Activated gamma-delta T cell (primary cell): ENCODE measurements around the gene RNF114.
"Not testable (repeated sequence)": the region's sequence is repeated elsewhere in the genome, so short reads cannot be mapped to it uniquely, and the experiment has no call there.

Experiments
- DNase-seq: peaks from one replicate; lab custom pipeline; 2025; lab: John Stamatoyannopoulos, UW

The RNF114 gene

DNA sequence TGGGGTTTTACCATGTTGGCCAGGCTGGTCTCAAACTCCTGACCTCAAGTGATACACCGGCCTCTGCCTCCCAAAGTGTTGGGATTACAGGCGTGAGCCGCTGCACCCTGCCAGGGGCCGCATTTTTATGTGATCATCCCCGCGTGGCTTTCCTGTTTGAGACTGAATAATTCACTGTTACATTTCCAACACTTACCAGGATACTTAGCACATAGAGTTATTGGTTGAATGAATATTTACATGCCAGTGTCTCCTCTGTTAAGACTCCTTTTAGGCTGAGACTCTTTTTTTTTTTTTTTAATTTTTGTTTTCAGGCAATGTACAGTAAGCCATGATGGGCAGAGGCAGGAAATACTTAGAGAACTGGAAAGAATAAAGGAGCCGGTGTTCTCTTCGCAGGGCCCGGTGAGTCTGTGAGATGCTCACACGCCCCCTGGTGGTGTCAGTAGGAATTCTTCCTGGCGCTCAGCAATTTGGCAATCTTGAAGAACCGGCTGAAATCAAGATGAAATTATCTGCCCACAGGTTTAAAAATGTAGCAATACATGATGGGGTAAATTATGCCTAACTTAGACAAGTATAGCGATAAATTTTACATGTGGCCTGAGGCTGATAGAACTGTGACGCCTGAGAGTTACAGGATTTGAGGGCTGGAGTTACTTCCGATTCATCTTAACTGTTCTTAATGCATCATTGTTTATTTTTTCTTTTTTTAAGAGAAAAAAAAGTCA lies 7.6 kb upstream of the RNF114 start:
- DNase-seq = no peak

DNA sequence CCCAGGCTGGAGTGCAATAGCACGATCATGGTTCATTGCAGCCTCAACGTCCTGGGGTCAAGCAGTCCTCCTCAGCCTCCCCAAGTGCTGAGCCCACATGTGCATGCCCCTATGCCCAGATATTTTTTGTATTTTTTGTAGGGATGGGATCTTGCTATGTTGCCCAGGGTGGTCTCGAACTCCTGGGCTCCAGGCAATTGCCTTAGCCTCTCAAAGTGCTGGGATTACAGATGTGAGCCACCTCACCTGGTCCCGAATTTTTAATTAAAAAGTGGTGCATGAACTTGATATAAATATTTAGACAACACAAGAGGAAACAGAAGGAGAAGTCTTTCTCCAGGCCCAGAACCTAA lies 7.1 kb upstream of the RNF114 start:
- DNase-seq = no peak

DNA sequence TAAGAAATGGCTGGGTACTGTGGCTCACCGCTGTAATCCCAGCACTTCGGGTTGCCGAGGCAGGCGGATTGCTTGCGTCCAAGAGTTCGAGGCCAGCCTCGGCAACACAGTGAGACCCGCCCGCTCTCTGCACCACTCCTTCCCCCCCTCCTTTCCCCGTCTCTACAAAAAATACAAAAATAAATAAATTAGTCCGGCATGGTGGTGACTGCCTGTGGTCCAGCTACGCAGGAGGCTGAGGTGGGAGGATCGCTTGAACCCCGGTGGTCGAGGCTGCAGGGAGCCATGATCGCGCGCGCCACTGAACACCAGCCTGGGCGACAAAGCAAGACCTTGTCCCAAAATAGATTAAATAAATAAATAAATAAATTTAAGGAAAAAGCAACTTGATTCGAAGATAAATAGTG lies 448 bp upstream of the RNF114 start:
- DNase-seq = no peak

DNA sequence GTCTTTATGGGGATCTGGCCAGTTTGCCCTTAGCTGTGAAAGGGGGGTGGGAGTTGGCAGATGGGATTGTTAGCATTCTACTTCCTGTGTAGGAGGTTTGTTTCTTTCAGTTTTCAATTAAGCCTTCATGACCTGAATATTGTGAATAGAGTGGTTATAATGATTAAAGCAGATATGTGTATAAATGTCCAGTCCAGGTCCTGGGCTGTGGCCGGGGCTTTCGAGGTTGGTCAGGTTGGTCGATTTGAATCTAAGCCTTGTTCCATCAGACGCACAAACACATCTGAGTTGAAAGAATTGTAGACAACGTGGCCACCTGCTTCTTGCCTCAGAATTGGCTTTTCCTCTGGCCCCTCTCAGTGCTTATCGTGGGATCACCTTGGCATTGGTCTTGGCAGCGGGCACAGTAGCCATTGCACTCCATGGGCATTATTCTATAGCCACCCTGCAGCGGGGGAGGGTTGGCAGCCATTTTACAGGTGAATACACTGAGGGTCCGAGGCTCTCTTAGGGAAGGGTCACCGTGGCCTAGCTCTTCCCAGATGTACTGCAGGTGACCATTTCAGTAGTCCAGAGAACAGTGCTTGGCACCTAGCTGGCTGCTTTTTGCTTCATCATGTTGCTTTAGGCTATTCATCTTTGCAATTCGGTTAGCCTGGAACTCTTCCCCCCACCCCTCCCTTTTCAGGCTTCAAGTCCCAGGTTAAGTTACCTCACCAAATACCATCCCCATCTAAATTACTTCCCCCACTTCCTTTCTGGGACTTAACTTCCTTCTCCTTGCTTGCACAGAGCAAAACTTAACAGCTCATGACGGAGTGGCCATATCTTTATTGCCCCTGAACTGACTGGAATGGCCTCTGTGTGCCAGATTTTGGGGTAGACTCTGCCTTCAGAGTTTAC lies 1.1 kb downstream of the RNF114 start:
- DNase-seq = no peak

DNA sequence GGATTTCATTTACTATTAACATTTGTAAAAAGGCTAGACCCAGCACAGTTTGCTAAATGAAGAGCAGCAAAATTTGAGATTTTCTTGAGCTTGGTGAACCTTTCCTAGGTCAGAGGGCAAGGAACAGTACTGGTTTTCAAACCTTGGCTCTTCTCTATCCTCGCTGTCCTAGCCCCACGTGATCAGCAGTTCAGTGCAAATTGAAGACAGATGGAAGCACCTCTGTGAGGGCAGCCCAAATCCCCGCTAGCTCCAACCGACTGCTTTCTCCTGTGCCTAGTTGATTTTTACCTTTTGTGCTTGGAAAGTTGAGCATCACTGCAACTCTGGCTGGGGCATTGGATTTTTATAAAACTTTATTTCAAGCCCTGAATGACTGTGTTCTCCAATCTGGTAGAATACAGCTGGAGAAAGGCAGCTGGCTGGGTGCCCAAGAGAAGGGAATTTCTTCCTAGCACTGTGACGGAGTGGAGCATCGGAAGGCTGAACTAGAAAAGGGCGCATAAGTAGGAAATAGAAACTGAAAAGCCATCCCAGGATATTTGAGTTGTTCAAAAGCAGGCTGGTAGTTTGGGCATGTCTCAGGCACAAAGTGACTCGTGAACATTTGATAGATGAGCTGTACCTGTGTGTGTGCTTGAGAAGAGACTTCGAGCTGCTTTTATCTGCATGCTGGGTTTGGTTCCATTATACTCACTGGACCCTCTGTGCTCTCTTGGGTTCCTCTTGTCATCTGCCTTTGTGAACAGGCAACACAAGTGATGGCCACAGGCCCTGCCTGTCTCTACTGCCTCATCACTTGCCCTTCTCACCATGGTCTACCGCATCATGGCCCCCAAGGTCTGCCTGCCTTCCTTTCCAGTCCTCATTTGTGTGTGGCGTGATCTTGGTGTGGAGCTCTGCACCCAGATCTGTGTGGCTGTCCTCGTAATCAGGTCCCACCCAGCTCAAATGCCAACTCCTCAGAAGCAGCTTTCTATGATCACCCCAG lies 2.3 kb downstream of the RNF114 start:
- DNase-seq = no peak

DNA sequence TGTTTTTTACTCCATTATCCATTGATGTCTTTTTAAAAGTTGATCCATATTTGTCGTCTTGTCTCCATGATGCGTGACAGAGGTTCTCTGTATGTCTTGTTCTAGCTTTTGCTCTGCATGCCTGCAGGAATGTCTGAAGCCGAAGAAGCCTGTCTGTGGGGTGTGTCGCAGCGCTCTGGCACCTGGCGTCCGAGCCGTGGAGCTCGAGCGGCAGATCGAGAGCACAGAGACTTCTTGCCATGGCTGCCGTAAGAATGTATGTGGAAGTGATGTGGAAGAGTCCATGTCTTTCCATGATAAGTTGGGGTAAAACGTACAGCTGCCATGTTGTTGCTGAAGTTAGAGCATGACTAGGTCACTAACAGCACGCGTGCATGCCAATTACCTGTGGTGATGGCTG lies 5.3 kb downstream of the RNF114 start:
- DNase-seq = no peak

DNA sequence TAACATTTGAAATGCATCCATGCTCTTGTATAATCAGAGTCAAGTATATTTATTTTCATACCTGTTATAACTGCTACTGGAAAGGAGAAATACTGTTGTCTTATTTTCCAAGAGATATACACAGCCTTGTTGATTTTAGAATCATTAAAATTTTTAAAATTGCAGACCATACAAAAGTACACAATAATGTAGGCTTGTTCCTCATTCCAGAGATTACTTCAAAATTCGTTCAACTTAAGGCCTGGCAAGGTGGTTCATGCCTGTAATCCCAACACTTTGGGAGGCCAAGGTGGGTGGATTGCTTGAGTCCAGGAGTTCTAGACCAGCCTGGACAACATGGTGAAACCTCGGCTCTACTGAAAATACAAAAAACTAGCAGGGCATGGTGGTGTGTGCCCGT lies 6.1 kb downstream of the RNF114 start:
- DNase-seq = no peak

DNA sequence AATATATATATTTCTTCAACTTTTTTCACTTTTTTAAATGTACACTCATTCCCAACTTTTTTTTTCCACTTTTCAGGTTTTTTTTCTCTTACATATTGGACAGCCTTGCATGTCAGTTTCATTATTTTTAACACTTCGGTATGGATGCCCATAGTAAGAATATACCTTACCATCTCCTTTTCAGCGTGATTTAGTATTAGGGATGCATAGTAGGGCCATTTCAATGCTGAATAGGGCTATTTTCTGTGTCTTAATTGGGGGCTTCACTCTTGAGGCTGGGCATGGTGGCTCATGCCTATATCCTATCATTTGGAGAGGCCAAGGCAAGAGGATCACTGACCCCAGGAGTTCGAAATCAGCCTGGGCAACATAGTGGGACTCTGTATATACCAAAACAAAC lies 6.7 kb downstream of the RNF114 start:
- no peak for DNase-seq

DNA sequence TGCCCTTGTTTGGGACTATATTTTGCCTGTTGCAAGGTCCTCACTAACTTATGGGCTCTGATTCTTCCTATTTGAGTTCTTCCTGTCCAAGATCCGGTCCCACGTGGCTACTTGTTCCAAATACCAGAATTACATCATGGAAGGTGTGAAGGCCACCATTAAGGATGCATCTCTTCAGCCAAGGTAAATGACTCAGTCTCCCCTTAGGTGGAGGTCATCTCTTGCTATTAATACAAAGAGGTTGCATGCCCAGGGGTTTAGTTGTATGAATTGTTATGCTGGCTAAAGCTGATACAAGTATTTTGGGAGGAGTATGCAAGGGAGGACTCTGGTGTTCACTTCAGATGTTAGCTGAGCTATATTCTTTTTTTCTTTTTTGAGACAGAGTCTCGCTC lies 9.1 kb downstream of the RNF114 start:
- no peak for DNase-seq

DNA sequence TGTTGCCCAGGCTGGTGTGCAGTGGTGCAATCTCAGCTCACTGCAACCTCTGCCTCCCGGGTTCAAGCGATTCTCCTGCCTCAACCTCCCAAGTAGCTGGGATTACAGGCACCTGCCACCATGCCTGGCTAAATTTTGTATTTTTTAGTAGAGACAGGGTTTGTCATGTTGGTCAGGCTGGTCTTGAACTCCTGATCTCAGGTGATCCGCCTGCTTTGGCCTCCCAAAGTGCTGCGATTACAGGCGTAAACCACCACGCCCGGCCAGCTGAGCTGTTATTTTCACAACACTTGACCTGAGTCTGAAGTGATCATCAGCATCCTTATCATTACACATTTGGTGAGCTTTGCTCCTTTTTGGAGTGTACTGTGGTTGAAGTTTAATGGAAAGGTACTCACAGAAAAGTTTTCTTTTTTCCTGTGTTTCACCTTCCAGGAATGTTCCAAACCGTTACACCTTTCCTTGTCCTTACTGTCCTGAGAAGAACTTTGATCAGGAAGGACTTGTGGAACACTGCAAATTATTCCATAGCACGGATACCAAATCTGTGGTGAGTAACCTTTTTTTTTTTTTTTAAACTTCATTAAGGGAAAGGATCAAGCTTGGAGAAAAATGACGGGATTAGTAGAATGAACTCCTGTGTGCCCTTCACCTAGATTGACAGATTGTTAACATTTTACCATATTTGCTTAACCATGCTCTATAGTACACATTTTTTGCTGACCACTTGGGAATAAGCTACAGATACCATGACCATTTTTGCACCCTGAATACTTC lies 9.7 kb downstream of the RNF114 start:
- DNase-seq = no peak

DNA sequence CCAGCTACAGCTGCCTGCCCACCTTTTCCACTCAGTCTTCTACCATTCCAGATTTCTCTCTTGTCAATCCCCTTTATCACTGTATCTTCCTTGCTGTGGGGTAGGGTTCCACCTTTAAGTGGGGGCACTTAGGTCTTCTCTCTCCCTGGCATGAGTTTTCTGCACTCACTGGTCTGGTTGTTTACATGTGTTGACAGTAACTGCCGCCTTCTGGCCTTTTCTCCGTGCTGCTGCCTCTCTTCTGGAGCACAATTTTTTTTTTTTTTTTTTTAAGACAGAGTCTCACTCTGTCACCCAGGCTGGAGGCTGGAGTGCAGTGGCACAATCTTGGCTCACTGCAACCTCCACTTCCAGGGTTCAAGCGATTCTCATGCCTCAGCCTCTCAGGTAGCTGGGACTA lies 12.0 kb downstream of the RNF114 start:
- DNase-seq = no peak

DNA sequence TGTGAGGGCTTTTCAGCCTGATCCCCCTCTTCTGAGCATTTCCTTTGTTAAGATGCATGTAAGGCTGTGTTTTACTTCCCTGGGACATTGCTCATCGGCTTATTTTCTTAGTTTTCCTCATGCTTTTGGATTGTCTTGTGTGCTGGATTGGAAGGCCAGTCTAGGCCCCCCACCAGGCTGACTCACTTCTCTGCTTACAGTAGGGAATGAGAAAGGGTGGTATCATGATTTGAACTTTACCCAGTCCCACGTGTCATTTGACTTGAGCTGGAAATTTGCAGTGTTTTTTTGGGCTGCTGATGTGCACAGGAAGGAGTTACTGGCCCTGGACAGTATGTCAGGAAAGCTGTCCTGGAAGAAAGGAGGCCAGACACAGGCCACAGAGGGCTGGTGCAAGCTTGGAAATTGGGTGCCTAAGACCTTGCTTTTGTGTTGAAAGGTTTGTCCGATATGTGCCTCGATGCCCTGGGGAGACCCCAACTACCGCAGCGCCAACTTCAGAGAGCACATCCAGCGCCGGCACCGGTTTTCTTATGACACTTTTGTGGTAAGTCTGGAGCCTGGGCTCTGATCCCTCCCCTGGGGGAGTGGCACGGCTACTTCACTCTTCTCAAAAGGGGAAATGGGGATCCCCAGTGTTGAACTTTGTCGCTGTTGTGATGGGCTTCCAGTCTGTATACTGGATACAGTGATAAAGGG lies 12.8 kb downstream of the RNF114 start:
- DNase-seq = no peak

DNA sequence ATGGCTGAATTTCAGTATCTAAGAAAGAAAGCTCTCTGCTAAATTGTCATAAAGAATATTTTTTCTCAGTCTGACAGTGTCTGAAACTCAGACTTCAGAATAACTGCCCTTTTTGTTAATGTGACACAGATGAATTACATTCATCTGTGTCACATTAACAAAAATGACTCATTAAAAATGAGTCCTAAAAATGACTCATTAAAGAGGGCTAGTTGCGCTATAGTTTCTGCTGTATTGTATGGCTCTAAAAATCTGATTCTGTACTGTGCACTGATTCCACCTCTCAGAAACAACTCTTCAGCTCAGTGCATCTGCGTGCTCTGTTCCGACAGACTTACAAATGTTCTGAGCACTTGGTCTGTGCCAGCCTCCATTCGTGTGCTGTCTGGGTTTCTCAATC lies 15.0 kb downstream of the RNF114 start:
- no peak for DNase-seq

DNA sequence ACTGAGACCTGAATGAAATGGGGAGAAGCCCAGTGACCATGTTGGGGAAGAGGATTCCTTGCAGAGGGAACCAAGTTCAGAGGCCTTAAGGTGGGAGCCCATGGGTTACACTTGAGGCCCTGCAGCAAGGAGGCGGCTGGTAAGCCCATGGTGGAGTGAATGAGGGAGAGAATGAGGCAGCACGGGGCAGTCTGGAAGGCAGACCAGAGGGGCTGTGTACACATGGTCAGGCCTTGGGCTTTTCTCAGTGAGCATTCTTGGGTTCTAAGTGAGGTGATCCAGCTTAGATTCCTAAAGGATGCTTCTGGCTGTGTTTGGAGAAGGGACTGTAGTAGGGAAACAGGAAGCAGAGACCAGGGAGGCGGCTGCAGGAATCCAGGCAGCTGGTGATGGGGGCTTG lies 19.0 kb downstream of the RNF114 start:
- DNase-seq = no peak

DNA sequence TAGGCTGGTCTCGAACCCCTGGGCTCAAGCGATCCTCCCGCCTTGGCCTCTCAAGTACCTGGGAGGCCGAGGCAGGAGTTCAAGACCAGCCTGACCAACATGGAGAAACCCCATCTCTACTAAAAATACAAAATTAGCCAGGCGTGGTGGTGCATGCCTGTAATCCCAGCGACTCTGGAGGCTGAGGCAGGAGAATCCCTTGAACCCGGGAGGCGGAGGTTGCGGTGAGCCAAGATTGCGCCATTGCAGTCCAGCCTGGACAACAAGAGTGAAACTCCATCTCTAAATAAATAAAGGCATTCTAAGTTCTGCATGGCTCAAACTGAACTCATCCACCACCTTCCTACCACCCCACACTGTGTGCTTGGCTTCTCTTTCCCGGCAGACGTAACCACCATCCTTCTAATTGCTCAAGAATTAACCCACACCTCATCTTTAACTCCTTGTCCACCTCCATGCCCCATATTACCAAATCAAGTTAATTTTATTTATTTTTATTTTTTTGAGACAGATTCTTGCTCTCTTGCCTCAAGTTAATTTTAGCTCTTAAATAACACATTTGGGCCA lies 19.7 kb downstream of the RNF114 start:
- not testable (repeated sequence) for DNase-seq

DNA sequence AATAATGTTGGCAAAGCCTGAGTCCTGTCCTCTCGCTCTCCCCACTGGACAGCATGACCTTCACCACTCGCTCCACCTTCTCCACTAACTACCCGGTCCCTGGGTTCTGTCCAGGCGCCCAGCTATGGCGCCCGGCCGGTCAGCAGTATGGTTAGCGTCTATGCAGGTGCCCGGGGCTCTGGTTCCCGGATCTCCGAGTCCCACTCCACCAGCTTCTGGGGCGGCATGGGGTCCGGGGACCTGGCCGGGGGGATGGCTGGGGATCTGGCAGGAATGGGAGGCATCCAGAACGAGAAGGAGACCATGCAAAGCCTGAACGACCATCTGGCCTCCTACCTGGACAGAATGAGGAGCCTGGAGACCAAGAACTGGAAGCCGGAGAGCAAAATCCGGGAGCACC lies 20.5 kb downstream of the RNF114 start:
- DNase-seq = no peak

DNA sequence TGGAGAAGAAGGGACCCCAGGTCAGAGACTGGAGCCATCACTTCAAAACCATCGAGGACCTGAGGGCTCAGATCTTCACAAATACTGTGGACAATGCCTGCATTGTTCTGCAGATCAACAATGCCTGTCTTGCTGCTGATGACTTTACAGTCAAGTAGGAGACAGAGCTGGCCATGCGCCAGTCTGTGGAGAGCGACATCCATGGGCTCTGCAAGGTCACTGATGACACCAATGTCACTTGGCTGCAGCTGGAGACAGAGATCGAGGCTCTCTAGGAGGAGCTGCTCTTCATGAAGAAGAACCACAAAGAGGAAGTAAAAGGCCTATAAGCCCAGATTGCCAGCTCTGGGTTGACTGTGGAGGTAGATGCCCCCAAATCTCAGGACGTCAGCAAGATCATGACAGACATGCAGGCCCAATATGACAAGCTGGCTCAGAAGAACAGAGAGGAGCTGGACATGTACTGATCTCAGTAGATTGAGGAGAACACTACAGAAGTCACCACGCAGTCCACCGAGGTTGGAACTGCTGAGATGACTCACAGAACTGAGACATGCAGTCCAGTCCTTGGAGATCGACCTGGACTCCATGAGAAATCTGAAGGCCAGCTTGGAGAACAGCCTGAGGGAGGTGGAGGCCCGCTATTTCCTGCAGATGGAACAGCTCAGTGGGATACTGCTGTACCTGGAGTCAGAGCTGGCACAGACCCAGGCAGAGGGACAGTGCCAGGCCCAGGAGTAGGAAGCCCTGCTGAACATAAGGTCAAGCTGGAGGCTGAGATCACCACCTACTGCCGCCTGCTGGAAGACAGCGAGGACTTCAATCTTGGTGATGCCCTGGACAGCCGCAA lies 21.1 kb downstream of the RNF114 start:
- DNase-seq = not testable (repeated sequence)

DNA sequence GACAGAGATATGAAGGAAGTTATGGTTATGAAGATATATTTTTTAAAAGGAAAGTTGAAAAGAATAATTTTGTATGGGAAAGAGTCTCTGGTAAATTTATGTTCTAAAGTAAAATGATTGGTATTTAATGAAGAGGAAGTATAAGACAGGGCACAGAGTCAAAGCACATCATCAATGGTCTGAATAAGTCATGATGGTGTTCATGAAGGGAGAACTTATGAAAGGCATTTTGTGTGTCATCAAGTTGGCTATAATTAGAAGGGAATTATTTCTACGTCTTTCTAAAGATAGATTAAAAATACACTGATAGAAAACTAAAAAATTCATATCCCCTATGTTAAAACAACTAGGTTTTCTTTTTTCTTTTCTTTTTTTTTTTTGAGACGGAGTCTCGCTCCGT lies 25.2 kb downstream of the RNF114 start:
- no peak for DNase-seq

DNA sequence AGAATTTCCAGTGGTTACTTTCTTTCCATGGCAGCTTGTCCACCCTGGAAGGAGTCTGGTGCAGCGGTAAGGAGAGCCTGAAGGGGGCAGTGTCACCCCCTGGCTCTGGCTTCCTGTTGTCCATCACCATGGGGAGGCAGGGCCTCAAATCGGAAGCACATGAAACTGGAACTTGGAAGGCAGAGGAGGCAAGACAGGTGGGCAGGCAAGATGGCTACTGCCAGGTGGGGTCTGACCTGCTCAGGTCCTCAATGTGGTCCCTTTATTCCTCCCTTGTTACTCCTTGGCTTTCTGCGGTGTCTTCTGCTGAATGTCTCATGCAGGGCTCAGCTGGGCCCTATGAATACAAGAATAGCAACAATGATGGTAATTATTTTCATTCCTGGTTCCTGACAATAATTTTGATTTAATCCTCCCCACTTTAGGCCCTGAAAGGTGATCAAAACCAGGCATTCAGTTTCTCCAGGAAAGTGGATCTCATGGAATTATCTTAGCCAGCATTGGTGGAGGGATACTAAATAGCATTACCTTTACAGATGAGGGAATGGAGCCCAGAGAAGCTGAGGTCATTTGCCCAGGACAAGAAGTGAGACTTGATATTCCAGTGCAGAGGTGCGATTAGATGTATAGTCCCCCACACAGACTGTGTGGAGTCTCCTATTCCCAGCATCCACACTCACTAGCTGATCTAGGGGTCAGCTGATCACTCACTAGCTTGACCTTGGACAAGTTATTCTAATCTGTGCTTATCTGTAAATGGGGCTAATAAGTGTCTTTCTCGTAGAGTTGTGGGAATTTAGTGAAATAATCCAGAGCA lies 29.0 kb downstream of the RNF114 start:
- DNase-seq = no peak
